K562 (cell line): ENCODE data around the gene TELO2.

Experiments
- CBX2 ChIP-seq: fragments of 200-600 bp; sonication (generic); IDR thresholded peaks from one replicate; pipeline ENCODE4 v1.6.1; 2012; ENCODE audit warnings: mild to moderate bottlenecking, low read length, inconsistent platforms; ENCODE audit not compliant: insufficient read depth, poor library complexity, severe bottlenecking
- CTCF ChIP-seq, 3 experiments: IDR thresholded peaks in 2 of 3; conservative IDR thresholded peaks in 1 of 3; 2 replicates each; pipeline ENCODE4 v1.5.1; 2011 to 2012; ENCODE audit warnings: low read length in 3 of 3, mild to moderate bottlenecking in 3 of 3, control low read depth in 2 of 3, improper control_type of control experiment in 1 of 3, inconsistent platforms in 1 of 3, low read depth in 1 of 3, mixed read lengths in 1 of 3, moderate library complexity in 1 of 3; ENCODE audit not compliant: insufficient read depth in 2 of 3
- MXI1 ChIP-seq: IDR thresholded peaks from 2 replicates; pipeline ENCODE4 v1.6.1; 2011; ENCODE audit warnings: low read depth, mild to moderate bottlenecking, improper control_type of control experiment, low read length
- TAF15 ChIP-seq: fragments of 200-400 bp; formaldehyde crosslinking; IDR thresholded peaks from 2 replicates; pipeline ENCODE4 v1.6.1; 2017; ENCODE audit warnings: mild to moderate bottlenecking, low read depth, low read length, moderate library complexity

- no peak for TF ChIP-seq CTCF (IDR thresholded peaks at IDR 0.05 in 2 of 3, conservative IDR thresholded peaks at IDR 0.05 in 1 of 3; ENCODE audit: insufficient read depth in 2 of 3, low read depth in 1 of 3, low read length in 3 of 3)
- TF ChIP-seq CBX2 = no peak
- no peak for TF ChIP-seq TAF15
- TF ChIP-seq MXI1 = no peak
Measured at GRCh38 chr16:1475552-1476114, 17.5 kb upstream of the TELO2 start.
